Hematopoietic multipotent progenitor cell (in vitro differentiated cells): Measurements from ENCODE around the gene KRTCAP2. TPM values are rescaled to one million over a fixed set of nuclear protein-coding genes. Genes with fewer than 3 reads are reported as not detected.
"Not testable (repeated sequence)": the region's sequence is repeated elsewhere in the genome, so short reads cannot be mapped to it uniquely, and the experiment has no call there.

ENCODE experiments used
- DNase-seq, 3 donors: peaks; one replicate each; pipeline ENCODE4 v3.0.0-alpha.2; 2011 to 2015; ENCODE audit warnings: low read depth in 2 of 3, low spot score in 2 of 3
- total RNA-seq: library from RNA; depleted of rRNA; stranded (reverse); fragments of >200 nt; gene quantifications from one replicate; pipeline ENCODE4 v1.2.3, GENCODE V29; 2012

Gene KRTCAP2
- total RNA-seq, 1 donor: 194 TPM

DNA sequence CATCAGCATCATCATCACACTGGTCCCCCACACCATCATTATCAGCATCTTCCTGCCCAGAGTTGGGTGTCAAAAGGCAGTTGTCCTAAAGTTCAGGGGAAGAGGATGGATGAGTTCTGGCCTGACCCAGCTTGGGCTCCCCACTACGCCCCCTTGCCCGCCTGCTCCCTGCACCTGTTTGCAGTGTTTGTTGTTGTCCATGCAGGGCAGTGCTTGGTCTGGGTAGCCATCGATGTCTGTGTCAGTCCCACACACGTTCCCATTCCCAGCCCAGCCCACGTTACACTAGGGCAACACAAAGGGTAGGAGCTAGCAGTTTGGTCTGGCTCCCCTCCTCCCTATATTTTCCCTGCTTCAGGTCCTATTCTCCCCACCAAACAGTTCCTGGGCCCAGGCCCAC is 27.8 kb upstream of the KRTCAP2 start:
- no peak for DNase-seq

DNA sequence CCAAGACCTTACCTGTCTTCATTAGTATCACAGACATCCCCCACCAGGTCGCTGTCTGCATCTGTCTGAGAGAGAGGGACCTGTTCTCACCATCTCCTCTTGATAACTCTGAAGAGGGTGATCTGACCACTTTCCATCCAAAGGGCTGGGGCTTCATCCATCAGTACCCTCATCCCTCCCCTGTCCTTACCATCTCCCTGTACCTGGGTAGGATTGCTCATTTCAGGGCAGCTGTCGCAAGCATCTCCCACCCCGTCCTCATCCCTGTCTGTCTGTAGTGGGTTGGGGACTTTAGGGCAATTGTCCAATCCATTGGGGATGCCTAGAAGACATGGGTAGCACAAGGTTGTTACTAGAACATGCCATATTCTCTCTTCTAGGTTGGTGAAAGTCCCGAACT is 26.7 kb upstream of the KRTCAP2 start:
- no peak for DNase-seq

DNA sequence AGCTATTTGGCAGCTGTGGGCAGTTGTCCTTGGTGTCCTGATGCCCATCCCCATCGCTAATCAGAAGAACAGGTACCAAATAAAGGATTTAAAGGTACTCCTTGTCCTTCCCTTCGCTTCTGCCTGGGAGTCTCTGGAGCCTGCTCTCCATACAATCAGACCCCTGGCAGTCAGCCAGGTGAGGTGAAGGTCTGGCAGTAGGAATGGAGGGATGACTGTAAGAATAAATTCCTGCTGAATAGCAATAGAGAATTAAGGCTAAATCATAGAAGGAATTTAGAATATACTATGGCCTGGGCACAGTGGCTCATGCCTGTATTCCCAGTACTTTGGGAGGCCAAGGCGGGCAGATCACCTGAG is 25.4 kb upstream of the KRTCAP2 start:
- no peak for DNase-seq

DNA sequence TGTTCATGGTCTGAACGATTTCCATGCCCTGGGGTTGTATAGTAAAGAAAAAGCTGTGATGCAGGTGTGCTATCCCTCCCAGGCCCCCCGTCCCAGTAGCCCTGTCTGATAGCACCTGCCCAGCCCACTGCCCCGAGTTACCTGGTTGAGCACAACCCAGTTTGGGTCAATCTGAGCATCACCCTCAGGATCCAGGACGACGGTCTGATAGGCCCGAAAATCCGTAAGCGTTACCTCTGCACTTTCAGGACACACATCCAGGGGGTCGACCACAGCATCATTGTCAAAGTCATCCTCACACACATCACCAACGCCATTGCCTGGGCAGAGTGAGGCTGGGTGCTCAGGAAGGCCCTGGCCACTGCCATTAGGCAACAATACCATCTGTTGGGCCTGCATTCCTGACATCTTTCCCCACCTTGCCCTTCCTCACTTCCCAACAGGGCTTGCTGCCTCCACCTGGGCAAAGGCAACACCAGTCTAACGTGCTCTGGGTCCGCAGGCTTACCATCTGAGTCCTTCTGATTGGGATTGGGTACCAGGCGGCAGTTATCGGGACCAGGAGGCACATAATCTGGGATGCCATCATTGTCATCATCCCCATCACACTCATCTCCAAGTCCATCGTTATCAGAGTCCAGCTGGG is 24.9 kb upstream of the KRTCAP2 start:
- DNase-seq: no peak

DNA sequence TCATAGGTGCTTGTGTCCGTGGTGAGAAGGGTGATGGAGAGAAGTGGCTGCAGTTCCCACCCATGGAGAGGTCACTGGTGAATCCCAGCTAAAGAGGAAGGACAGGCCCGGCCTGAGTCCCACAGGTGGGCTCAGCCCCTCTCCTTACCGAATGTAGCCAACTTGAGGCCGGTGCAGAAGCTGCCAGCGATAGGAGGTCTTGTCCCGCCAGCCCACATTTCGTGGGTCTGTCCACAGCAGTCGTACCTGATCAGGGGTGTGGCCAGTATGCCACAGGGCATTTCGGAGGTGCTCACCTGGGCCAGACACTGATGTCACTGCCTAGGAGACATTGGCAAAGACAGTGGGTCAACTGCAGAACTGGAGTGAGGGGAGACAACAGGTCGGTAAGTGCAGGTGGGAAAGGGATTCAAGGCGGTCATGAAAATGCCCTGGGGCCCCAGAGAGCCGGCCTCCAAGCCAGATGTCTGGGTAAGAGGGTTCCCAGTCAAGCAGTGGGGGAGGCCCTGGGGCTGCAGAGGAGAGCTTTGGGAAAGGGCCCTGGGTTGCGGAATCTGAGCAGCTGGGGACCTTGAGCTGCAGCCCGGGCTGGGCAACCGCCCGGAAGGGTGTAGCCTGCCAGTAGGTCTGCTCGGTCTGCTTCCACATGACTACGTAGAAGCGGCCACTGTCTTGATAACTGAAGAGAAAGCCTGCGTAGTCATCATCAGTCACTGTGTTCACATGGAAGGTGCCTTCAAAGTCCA is 24.0 kb upstream of the KRTCAP2 start:
- no peak for DNase-seq

DNA sequence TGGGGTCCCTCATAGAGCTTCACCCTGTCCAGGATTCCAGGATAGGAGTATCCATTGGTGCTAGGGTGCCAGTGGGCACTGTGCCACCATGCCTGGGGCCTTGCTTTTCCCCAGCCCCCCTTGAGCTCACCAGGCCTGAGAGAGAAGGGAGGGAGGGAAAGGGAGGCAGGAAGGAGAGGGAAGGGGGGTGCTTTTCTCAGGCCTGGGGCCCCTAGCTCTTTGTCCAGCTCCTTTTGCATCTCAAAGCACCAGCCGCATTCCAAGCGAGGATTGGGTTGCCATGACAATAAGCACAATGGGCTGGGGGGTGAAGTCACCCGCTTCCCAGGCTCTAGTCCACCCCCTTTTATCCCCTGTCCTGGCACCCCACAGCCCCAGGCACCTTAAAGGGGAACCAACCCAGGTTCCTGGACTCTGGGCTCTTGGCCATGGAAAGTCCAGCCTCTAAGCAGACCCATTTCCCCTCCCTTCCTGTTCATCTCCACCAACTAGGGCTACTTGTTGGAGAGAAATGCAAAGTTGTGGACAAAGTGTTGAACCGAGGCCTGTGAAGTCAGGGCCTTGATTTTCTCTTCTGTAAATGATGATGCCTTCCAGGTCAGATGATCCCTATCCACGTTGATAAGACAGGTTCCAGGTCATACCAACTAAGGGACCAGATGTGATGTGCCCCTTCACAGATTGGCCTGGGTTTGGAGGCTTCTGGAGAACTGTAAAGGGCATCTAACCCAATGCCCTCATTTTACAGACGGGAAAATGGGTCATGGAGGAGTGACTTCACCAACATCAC is 23.2 kb upstream of the KRTCAP2 start:
- DNase-seq: no peak

DNA sequence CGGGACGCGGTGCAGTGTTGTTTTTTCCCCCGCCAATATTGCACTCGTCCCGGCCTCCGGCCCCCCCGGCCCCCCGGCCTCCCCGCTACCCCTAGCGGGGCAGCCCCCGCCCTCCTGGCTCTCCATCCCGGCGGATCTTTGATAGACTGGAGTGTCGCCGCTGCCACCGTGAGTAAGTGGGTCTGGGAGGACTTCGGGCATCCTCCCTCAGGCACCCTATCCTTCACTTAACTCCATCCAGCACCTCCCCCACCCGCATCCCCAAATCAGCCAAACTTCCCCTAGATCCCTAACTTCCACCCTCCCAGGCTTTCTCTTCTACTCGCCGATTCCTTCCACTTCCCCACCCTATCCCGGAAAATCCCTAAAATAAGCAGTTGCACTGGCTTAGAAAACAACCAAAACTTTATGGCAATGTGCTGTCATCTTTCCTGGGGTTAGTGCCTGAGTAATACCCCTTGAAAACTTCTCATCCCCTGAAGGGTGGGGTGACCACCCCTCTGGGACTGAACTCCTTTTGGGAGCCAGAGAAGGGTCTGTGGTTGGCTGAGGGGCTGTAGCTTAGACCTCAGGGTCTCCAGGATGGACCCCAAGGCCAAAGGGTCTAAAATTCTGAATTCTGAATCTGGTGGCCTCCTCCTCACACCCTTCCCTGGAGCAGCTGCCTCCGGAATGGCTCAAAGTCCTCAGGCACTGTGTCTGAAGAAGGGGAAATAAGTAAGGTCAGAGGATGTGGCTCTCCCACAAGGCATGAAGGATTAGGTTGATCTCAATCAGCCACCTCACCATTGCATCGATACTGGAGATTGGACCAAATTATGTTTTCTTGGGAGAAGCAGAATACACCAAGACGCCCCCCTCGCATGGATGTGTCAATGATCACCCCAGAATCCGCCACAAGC is 22.3 kb upstream of the KRTCAP2 start:
- DNase-seq: no peak

DNA sequence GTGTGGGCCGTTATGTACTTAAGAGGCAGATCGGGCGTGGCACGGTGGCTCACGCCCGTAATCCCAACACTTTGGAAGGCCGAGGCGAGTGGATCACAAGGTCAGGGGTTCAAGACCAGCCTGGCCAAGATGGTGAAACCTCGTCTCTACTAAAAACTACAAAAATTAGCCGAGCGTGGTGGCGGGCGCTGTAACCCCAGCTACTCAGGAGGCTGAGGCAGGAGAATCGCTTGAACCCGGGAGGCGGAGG is 20.8 kb upstream of the KRTCAP2 start:
- DNase-seq: not testable (repeated sequence)

DNA sequence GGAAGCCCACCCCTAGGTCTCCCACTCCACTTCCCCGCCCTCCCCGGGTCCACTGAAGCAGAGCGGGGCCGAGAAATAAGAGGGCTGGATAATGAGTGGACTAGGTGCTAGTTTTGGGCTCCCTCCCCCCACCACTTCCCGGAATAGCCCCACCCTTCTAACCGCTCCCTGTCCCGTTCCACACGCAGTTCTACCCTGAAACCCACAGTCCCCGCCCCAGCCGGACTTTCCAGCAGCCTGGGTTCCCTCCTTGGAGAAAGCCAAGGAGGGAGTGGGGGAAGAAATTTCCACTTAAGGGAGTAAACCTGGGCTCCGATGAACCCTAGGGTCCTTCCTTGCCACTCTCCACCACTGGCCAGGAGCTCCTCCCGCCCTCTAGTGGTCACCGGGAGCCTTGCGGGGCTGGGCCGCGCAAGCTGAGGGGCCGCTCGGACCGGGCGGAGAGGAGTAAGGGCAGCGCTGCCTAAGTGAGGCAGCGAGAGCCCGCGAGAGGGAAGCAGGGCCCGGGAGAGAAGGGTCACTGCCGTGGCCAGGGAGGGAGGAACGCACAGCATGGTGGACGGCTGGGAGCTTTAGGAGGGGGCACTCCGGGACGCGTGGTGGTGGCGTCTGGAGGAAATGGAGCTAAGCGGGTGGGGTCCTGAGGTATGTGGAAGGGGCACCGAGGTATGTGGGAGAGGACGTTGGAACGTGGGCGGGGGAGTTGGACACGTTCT is 20.3 kb upstream of the KRTCAP2 start:
- DNase-seq: peak; percentile 54 to 81 (median 79)

DNA sequence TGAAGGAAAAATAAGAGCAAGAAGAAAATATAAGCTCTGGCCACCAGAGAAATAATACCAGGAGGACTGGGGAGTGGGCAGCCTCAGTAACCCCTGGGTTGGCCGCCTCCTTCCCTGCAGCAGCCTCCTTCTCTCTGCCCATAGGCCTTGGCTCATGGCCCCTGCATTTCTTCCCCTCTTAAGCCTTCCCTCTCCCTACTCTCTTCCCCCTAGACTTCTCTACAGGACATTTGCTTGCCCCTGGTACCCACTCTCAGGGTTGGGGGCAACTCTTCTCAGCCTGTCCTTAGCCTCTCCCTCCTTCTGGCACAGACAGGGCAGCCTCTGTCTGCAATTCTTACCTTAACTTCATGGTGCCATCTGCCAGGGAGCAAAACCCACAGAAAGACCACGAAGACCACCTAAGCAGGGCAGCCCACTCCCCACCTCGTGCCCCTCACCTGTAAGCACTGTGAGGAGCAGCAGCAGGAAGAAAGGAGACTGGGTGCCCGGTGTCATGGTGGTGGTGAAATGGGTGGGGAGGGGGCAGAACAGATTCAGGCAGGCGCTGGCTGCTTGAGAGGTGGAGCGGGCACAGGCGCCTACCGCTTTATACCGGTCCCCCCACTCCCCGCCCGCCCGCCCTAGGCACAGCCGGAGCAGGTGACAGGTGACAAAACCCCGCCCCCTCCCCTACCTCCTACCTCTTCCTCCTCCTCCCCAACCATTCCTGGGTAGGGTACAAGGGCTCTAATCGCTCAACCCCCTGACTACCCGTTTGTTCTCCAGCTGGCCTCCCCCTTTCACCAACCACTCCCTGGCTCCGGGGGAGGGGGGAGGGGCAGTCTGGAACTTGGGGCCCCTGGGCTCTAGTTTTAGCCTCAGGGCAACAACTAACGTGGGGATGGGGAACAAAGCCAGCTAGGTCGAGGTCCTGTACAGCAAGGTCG is 19.5 kb upstream of the KRTCAP2 start:
- DNase-seq: peak in 1 of 3 donors; percentile 74

DNA sequence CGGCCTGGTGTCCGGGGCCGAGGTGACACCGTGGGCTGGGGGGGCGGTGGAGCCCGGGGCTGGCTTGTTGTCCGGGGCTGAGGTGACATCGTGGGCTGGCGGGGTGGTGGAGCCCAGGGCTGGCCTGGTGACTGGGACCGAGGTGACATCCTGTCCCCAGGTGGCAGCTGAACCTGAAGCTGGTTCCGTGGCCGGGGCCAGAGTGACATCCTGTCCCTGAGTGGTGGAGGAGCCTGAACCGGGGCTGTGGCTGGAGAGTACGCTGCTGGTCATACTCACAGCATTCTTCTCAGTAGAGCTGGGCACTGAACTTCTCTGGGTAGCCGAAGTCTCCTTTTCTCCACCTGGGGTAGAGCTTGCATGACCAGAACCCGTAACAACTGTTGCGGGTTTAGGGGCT is 18.8 kb upstream of the KRTCAP2 start:
- DNase-seq: no peak

DNA sequence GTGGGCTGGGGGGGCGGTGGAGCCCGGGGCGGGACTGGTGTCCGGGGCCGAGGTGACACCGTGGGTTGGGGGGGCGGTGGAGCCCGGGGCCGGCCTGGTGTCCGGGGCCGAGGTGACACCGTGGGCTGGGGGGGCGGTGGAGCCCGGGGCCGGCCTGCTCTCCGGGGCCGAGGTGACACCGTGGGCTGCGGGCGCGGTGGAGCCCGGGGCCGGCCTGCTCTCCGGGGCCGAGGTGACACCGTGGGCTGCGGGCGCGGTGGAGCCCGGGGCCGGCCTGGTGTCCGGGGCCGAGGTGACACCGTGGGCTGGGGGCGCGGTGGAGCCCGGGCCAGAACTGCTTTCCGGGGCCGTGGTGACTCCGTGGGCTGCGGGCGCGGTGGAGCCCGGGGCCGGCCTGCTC is 16.8 kb upstream of the KRTCAP2 start:
- DNase-seq: not testable (repeated sequence)

DNA sequence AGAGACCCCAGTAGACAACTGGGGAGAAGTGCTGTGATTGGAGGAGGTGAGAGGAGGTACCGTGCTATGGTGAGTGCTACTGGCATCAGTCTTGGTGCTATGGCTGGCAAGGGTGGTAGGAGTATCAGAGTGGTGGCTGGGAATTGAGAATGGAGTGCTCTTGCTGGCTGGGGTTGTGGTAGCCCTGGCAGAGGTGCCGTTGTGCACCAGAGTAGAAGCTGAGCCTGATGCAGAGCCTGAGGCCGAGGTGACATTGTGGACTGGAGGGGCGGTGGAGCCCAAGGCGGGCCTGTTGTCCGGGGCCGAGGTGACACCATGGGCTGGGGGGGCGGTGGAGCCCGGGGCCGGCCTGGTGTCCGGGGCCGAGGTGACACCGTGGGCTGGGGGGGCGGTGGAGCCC is 15.2 kb upstream of the KRTCAP2 start:
- DNase-seq: no peak

DNA sequence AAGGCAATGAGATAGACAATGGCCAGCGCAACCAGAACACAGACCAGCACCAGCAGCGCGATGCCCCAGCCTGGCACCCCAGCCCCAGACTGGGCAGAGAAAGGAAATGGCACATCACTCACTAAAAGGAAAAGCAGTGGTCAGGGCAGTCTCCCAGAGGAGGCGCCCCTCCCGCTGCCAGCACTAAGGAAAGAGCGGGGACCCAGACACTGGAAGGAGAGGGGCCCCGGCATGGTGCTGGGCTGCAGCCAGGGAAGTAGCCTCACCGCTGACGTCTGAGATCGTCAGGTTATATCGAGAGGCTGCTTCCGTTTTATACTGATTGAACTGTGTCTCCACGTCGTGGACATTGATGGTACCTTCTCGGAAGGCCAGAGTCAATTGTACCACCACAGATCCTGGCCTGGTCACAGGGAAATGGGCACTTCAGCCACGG is 14.4 kb upstream of the KRTCAP2 start:
- no peak for DNase-seq

DNA sequence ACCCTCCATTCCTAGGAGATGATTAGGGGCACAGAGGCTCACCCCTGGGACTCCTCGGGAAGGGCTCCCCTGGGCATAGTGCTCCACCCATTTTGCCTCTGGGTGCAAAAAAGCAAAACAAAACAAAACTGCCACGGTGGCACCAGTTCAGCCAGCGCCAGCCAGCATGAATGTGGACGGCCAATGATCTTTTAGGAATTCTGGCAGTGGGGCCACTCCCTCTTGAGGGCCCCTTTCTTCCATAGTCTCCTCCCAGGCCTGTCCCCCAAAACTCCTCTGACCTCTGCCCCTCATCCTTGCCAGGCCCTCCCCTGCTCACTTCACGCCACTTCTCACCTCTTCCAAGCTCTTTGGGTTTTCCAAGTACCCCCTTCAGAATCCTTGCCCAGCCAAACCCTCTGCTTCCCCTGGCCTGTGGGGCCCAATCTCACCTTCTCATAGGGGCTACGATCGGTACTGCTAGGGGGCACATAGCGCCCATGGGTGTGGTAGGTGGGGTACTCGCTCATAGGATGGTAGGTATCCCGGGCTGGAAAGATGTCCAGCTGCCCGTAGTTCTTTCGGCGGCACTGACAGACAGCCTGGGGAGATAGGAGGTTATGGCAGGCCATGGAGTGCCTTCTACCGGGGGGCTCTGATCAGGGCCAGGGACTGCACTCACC is 13.8 kb upstream of the KRTCAP2 start:
- no peak for DNase-seq

DNA sequence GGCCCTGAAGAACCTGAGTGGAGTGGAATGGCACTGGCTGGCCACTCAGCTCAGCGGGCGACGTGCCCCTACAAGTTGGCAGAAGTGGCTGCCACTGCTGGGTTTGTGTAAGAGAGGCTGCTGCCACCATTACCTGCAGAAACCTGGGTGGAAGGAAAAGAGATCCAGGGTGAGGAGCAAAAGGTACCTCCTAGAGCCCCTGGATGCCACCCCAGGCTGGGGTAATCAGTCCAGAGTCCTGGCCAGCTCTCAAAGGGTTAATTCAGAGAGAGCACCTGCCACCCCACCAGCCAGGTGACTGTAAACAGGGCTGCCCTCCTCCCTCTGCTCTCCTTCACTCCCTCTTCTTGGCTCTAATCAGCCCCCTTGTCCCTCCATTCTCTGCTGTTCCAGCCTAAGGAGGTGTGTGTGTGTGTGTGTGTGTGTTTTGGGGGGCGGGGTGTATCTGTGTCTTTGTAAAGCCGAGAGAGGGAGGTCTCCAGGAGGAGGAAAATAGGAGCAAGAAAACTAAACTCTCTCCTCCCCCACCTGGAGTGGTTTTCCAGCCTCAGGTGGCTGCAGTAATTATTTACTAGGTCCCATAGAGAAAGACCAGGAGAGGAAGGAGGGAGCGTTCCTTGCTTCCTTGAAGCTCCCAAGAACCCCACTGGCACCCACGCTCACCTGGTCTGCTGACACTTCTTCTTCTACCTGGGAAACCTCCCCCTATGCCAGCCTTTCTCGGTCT is 13.1 kb upstream of the KRTCAP2 start:
- no peak for DNase-seq

DNA sequence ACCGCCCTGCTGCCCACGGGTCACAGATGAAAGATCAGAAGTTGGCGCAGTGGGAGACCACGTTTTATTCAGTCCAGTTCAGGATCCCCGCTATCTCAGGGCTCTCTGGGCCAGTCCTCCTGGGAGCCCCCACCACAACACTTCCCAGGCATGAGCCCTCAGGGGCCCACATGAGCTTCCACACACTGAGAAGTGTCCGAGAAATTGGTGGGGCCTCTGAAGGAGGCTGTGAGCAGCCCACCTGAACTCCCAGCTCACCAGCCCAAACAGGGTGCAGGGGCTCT is 12.6 kb upstream of the KRTCAP2 start:
- no peak for DNase-seq
